ENCODE measurements around the gene ERBB4. TPM values are rescaled to one million over a fixed set of nuclear protein-coding genes. Genes with fewer than 3 reads are reported as not detected.
A peak's percentile ranks its signal among the peaks of the same experiment; 100 is the strongest.

ERBB4 gene
- total and polyA plus RNA-seq, 7 donors: 0.07 to 7.5 (median 2.0) TPM

- TF ChIP-seq CTCF (IDR thresholded peaks at IDR 0.05): no peak
- intact Hi-C loops (cut with DNase I): loop anchor here in 1 of 2 donors (5.0 kb wide), 1 partner anchor 376 kb away; no protein-coding TSS in a partner anchor
- H3K27me3 ChIP-seq (ENCODE audit: insufficient read depth in 3 of 3, low read length in 2 of 3): no peaks in the 10 kb centered on the region
- DNase-seq (no peak), ATAC-seq (peak in 1 of 4 donors; percentile 45)
- no peaks in the 10 kb centered on the region for H3K9me3 ChIP-seq
- H3K36me3 ChIP-seq (ENCODE audit: insufficient read depth in 1 of 2, low read depth in 1 of 2): no peaks in the 10 kb centered on the region
- peaks cover 10% of the 10 kb centered on the region for H3K4me1 ChIP-seq
- H3K27ac ChIP-seq: no peak overlapping the region
- WGBS, 3 donors: 15 to 31% (median 19%) methylated on average over 2 of the region's 2 CpGs
- no peak overlapping the region for H3K4me3 ChIP-seq
Observed at GRCh38 chr2:212523756-212524155, 14.8 kb downstream of the ERBB4 start.

- peak; percentile 30 for TF ChIP-seq CTCF (IDR thresholded peaks at IDR 0.05)
- ATAC-seq (peak in 1 of 4 donors; percentile 69), DNase-seq (no peak)
- intact Hi-C loops (cut with DNase I): loop anchor here in 1 of 2 donors (5.0 kb wide), 1 partner anchor 373 kb away; no protein-coding TSS in a partner anchor
- Histone ChIP-seq H3K27ac (no peak overlapping the region), H3K4me3 (no peak overlapping the region), H3K27me3 (ENCODE audit: insufficient read depth in 3 of 3, low read length in 2 of 3) (no peaks in the 10 kb centered on the region), H3K4me1 (peaks cover 5% of the 10 kb centered on the region), H3K9me3 (no peaks in the 10 kb centered on the region), H3K36me3 (ENCODE audit: insufficient read depth in 1 of 2, low read depth in 1 of 2) (no peaks in the 10 kb centered on the region)
- 48 to 62% (median 59%) methylated on average over 2 of the region's 2 CpGs for WGBS, 3 donors
Observed at GRCh38 chr2:212520340-212520739, 18.3 kb downstream of the ERBB4 start.

- 83 to 97% (median 86%) methylated on average over 1 of the region's 1 CpG for WGBS, 3 donors
- Histone ChIP-seq H3K36me3 (ENCODE audit: insufficient read depth in 1 of 2, low read depth in 1 of 2) (no peaks in the 10 kb centered on the region), H3K4me3 (no peak overlapping the region), H3K27me3 (ENCODE audit: insufficient read depth in 3 of 3, low read length in 2 of 3) (no peaks in the 10 kb centered on the region), H3K27ac (no peak overlapping the region), H3K9me3 (no peaks in the 10 kb centered on the region), H3K4me1 (peaks cover 5% of the 10 kb centered on the region)
- intact Hi-C loops (cut with DNase I): no loop called here
- ATAC-seq (no peak), DNase-seq (no peak)
- TF ChIP-seq CTCF (IDR thresholded peaks at IDR 0.05): no peak
Observed at GRCh38 chr2:212517693-212518092, 20.9 kb downstream of the ERBB4 start.

- intact Hi-C loops (cut with DNase I): no loop called here
- Histone ChIP-seq H3K27ac (no peak overlapping the region), H3K36me3 (ENCODE audit: insufficient read depth in 1 of 2, low read depth in 1 of 2) (no peaks in the 10 kb centered on the region), H3K4me3 (no peak overlapping the region), H3K4me1 (no peaks in the 10 kb centered on the region), H3K9me3 (no peaks in the 10 kb centered on the region), H3K27me3 (ENCODE audit: insufficient read depth in 3 of 3, low read length in 2 of 3) (no peaks in the 10 kb centered on the region)
- 90 to 95% (median 92%) methylated on average over 2 of the region's 2 CpGs for WGBS, 3 donors
- ATAC-seq: no peak
- no peak for DNase-seq
- TF ChIP-seq CTCF (IDR thresholded peaks at IDR 0.05): no peak
Observed at GRCh38 chr2:212505586-212505985, 33.0 kb downstream of the ERBB4 start.

- DNase-seq (no peak), ATAC-seq (no peak)
- no peak overlapping the region for H3K27ac ChIP-seq
- no peaks in the 10 kb centered on the region for H3K9me3 ChIP-seq
- 66 to 75% (median 71%) methylated on average over 1 of the region's 1 CpG for WGBS, 3 donors
- no peak for TF ChIP-seq CTCF (IDR thresholded peaks at IDR 0.05)
- H3K4me3 ChIP-seq: no peak overlapping the region
- H3K27me3 ChIP-seq (ENCODE audit: insufficient read depth in 3 of 3, low read length in 2 of 3): no peaks in the 10 kb centered on the region
- intact Hi-C loops (cut with DNase I): no loop called here
- H3K4me1 ChIP-seq: peaks cover 7% of the 10 kb centered on the region
- no peaks in the 10 kb centered on the region for H3K36me3 ChIP-seq (ENCODE audit: insufficient read depth in 1 of 2, low read depth in 1 of 2)
Observed at GRCh38 chr2:212495046-212495445, 43.6 kb downstream of the ERBB4 start.
